Globus pallidus (tissue), 1 donor: ENCODE measurements around the gene NECAP2.
"Not testable (repeated sequence)": the region's sequence is repeated elsewhere in the genome, so short reads cannot be mapped to it uniquely, and the experiment has no call there.

Source experiments
- DNase-seq: peaks from one replicate; pipeline ENCODE4 v3.0.0-alpha.2; 2015; ENCODE audit warnings: low spot score

The NECAP2 gene

DNA sequence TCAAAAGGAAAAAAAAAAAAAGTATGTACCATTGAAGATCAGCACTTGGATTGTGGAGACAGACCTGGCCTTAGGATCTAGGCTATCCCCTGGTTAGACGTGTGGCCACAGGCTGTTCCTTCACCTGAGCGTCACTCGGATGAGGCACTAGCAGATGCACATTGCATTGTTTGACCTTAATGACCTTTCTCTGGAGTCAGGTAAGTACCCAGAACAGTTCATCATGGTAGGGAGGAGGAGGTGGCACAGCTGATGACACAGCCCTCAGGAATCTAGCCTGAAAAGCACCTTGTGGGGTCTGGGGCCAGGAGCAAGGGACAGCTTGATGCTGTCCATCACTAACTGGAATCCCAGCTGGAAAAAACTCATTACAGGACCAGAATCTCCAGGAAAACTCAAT is 21.2 kb downstream of the NECAP2 start:
- DNase-seq, result no peak

DNA sequence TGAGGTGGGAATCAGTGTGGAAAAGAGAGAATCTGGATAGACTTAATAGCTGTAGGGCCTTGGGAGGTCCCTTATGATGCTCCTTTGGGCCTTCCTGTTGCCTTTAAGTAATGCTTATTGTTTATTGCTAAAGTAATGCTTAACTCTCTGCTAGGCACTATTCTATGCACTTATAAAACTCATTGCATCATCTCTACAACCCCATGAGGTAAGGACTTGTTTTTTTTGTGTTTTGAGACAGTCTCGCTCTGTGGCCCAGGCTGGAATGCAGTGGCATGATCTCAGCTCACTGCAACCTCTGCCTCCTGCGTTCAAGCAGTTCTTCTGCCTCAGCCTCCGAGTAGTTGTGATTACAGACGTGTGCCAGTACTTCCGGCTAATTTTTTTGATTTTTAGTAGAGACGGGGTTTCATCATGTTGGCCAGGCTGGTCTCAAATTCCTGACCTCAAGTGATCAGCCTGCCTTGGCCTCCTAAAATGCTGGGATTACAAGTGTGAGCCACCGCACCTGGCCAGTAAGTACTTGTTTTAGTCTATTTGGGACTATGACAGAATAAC is 22.3 kb downstream of the NECAP2 start:
- no peak for DNase-seq

DNA sequence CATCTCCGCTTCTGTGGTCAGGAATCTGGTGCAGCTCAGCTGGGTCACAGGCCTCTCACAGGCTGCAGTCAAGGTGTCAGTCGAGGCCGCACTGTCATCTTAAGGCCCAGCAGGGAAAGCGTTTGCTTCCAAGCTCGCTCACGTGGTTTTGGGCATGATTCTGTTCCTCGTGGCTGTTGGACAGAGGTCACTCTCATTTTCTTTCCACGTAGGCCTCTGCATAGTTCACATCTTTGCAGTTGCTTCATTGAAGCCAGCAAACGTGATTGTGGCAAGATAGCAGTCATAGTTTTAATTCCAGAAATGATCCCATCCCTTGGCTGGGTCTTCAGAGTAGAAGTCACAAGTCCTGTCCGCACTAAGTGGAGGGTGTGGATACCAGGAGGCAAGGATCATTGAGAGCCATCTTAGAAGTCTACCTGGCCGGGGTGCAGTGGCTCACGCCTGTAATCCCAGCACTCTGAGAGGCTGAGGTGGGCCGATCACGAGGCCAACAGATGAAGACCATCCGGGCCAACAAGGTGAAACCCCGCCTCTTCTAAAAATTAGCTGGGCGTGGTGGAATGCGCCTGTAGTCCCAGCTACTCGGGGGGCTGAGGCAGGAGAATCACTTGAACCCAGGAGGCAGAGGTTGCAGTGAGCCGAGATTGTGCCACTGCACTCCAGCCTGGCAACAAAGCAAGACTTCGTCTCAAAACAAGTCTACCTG is 24.5 kb downstream of the NECAP2 start:
- no peak for DNase-seq

DNA sequence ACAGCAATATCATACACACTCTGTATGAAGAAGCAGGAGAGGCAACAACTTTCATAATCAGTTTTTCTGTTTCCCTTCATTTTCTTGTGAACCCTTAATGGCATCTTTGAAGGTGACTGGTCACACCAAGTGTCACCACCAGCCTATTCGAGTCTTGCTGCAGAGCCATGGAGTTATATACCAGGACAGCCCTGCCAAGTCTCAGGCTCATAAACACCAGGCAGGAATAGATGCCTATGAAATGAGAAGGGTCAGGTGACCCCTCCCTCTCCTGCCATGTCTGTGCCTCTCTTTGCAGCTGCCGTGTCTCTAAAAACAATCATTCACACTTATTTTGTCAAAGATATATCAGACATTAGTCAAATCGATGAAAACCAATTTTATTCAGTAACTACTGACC is 28.0 kb downstream of the NECAP2 start:
- no peak for DNase-seq

DNA sequence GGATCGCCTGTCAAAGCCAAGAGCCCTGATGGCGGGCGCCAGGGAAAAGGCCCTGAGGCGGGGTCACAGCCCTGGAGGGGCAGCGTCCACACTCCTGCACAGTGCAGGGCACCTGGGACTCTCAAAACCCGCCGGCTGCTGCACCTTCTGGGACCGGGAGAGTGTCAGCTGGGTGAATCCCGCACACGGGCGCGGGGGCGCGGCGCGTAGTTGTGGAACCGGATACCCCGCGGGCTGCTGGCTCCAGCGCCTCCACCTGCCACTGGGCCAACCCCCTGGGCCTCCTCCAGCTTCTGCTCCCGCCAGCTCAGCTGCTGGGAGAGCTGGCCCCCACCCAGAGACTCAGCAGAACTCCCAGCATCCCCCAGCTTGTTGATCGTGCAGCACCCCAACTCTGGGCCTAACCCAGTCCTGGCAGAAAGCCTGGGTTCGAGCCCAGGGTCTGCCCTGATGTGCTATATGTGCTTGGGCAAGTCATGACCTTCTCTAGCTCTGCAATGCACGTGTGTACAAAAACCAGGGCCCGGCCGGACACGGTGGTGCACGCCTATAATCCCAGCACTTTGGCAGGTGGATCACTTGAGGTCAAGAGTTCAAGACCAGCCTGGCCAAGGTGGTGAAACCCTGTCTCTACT is 33.8 kb downstream of the NECAP2 start:
- no peak for DNase-seq

DNA sequence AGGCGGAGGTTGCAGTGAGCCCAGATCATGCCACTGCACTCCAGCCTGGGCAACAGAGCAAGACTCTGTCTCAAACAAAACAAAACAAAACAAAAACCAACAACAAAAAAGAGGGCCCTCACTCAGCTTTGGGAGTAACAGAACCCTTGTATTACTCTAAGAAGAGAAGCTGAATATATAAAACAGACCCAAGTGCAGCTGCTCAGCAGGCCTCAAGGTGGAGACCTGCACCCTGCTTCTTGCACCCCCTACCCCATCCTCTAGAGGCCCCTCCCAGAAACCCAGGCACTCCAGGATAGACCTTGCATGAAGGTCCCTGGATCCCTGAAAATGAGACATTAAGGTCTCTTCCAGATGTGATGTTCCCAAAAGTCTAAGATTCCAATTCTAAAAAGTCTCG is 34.4 kb downstream of the NECAP2 start:
- DNase-seq, result not testable (repeated sequence)

DNA sequence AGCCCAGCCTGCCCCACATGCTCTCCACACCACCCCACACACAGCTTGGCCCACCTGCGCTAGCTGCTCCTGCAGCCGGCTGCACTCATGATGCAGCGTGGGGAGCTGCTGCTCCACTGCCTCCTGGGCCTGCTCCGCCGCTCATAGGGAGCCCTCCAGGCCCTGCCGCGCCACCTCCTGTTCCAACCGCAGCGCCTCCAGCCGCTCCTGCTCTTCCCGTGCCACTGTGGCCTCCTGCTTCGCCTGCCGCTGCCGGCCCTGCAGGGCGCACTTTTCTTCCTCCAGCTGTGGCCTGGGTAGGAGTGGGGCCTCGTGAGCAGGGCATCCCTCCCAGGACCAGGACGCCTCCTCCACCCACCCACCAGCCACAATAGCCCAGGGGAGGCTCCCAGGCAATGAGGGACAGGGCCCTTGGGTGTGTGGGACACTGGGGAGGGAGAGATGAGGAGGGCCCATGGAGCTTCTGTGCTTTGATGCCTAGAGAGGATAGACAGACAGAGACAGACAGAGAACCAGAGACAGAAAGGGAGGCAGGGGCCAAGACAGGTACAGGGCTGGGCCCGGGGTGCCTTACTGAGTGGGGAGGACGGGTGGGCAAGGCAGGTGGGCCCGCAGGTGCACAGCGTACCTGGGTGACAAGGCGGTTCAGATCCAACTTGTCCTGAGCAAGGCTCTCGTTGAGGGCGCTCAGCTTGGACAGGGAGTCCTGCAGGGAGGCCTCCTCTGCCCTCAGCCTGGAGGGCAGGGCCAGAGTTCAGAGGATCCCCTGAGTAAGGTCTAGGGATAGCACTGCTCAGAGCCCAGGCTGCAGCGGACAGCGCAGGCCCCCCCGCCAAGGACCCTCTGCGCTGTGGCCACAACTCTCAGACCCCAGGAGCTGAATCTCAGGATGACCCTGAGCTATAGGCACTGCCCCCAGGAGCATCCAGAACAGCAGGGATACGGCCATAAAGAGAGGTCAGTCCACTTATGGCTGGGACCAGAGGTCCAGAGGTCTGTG is 35.5 kb downstream of the NECAP2 start:
- not testable (repeated sequence) for DNase-seq

DNA sequence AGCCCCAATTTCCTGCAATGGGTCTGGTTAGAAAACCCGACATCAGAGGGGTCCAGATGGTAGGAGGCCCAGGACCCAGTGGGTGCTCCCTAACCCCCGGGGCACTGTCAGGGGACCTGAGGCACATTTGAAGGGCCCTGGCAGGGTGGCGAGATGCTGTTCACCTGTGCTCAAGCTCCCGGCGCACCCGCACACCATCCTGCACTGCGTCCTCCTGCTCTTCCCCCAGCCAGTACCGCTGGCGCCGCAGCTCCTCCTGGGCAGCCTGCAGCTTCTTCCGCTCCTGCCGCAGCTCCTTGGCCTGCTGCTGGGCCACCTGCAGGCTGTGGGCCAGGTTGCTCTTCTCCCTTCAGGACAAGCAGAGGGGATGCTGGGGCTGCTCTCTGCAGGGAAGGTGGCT is 37.6 kb downstream of the NECAP2 start:
- no peak for DNase-seq

DNA sequence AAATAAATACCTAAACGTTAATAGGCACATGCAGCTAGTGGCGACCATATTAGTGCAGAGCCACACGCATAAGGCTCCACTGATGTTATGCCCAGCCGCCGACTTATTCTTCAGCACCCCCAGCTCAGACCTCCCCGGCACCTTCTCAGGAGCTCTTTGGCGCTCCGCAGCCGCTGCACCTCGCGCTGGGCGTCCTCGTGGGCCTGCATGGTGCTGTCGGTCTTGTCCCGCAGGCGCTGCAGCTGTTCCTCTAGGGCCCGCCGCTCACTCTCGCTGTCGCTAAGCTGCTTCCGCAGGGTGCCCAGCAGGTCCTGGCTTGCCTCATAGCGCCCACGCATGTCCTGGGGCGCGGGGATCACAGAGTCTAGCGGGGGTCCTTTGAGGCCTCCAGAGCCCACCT is 42.6 kb downstream of the NECAP2 start:
- DNase-seq, result not testable (repeated sequence)

DNA sequence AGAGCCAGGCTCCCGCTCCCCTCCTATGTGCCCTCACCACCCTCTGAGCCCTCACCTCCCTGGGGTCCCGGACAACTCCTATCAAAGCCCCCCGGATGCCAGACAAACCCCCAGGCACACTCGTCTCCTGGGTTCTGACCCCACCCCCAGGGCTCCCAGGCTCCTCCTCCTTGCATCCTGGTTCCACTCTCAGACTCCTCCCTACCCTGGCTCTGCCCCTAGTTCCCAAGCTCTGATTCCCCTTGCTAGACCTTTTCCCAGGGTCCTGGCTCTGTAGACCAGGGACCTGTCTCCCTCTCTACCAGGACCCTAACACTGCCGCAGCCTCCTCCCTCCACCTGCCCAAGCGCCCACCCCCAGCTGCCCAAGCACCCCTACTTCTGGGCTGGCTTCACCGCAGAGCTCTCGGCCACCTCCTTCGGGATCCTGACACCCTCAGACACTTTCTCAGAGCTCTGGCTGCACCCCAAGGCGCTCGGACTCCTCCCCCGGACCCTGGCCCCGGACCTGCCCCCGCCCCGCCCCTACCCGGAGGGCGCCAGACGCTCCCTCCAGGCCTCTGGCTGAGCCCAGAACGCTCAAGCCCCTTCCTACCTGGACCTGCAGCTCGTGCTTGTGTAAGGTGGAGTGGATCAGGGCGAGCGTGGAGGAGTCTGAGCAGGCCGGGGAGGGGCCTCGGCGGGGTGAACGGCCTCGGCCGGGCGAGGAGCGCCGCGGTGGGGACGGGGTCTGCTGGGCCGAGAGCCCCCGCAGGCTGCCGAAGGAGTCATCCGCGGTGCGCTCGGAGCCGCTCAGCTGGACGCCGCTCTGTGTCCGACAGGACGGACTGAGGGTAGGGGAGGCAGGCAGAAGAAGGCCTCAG is 43.3 kb downstream of the NECAP2 start:
- DNase-seq, result not testable (repeated sequence)

DNA sequence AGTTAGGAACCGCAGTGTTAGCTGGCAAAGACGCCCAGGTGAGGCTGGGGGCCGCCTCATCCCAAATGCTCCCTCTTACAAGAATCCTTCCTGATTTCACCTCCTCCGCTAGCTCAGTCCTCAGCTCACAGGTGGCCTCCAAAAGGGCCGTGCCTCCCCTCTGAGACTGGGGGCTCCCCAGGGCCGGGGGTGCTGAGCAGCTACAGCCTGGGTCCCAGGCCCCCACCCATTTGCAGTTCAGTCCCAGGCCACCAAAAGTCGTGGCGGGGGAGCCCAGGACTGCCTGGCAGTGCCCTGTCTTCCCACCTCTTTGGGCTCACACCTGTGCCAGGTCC is 43.9 kb downstream of the NECAP2 start:
- no peak for DNase-seq

DNA sequence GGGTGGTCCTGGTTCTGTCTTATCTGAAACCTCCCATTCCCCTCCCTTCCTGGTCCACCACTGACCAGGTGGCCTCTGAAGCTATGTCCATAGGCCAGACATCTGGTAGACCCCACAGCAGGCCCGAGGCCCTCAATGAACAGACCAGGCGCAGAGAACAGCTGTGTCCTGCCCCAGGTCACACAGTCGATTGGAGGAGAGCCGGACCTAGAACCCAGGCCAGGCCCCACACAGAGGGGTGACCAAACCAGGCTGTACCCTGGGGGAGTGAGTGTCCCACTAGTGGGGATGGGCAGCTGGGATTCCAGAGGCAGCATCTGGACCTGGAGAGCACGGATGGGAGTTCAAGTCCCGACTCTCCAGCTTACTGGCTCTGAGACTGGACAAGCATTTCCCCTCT is 44.4 kb downstream of the NECAP2 start:
- DNase-seq, result no peak

DNA sequence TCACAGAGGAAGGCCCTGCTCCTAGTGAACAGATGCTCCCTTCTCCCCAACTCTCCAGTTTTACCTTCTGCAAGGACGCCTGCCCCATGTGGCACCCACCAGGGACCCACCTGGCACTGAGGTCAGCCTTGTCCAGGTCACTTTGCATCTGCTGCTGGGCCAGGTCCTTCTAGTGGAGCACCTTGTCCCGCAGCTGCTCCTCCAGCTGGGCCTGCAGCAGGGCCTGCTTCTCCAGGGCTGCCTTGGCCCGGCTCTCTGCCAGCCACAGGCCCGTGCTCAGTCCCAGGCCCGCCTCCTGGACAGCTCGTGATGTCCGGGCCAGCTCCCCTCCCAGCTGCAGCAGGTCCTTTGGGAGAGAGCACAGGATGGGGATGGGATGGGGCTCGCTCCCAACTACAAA is 45.8 kb downstream of the NECAP2 start:
- DNase-seq, result not testable (repeated sequence)

DNA sequence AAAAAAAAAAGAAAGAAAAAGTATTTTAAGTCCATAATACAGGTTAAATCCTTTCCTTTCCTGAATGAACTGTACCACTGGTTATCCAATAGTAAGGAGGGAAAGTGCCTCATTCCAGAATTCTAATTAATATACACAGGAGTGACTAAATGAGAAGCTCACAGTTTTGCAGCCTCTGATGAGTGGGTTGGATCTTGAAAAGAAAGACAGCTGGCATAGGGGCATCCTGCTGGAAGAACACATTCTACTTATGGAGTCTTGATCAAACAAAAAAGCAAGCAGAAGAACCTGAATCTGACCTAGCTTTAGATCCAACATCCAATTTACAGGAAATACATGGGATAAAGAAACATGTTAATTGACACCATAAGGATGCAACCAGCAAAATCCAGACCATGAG is 46.5 kb downstream of the NECAP2 start:
- not testable (repeated sequence) for DNase-seq

DNA sequence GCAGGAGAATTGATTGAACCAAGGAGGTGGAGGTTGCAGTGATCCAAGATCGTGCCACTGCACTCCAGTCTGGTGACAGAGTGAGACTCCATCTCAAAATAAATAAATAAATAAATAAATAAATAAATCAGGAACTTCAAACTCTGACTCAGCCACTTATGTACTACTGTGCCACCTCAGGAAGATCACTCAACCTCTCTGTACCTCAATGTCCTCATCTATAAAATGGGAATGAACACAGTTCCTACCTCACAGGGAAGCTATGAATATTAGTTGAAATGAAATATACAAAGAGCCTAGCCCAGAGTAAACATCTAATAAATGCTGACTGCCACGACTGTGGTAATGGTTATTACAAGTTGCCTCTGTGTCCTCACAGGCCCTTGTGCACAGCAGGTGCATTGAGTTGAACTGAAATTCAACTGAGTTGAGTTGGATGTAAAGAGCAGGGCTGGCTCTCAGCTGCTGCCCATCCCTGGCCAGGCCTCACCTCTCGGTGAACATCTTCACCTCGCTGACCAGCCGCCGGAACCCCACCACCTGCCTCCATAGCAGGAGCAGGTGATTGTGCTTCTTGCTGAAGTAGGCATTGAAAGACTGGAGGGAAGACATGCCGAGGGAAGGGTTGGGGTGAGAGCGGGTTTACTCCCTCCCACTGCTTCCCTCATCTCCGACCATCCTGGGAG is 48.8 kb downstream of the NECAP2 start:
- not testable (repeated sequence) for DNase-seq

DNA sequence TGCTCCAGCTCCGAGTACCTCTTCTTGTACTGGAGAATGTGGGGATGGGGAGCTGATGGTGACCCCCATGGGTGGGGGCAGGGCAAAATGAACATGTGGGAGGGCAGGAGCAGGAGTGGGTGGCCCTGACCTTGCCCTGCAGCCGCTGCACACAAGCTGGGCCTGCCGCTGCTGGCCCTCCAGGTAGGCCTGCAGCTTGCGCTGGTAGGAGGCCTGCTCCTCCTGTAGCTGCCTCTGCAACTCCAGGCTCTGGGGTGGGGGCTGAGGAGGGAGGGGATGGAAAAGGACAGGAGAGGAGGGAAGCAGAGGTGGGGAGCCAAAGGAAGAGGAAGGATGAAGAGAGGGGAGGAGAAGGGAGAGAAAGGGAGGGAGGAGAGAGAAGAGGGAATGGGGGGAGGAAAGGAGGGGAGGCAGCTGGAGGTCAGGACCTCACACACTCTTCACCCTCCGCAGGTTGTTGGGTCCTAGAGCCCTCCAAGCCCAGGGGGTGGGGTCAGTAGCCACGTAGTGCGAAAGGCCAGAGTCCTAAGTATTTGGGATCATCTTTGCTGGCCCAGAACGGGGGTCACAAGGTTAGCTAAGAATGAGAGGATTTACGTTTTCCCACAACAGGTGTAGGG is 50.6 kb downstream of the NECAP2 start:
- DNase-seq, result no peak

DNA sequence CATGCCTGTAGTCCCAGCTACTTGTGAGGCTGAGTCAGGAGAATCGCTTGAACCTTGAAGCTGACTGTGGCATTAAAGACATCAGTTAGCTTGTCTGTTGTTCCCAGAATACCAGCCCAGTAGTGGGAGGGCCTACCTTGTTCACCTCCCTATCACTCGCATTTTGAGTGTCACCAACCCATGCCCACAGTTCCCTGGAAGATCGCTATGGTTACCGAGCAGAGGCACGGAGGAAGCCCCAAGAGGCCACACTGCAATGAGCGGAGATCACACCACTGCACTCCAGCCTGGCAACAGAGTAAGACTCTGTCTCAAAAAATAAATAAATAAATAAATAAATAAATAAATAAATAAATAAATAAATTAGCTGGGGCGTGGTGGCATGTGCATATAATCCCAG is 52.4 kb downstream of the NECAP2 start:
- not testable (repeated sequence) for DNase-seq

DNA sequence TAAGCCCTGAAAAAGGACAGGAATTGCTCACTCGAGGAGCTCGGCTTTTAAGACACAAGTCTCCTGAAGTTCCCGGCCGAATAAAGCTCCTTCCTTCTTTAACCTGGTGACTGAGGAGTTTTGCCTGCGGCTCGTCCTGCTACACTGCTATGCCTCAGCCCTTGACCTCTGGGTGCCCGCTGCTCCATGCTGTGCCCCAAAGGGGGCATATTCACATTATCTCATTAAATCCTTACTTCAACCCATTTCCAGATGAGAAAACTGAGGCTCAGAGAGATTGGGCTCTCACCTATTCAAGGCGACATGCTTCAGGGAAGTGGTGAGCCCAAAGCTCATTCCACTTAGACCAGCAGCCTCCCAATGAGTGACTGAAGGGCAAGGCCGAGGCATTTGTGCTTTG is 53.2 kb downstream of the NECAP2 start:
- DNase-seq, result not testable (repeated sequence)

DNA sequence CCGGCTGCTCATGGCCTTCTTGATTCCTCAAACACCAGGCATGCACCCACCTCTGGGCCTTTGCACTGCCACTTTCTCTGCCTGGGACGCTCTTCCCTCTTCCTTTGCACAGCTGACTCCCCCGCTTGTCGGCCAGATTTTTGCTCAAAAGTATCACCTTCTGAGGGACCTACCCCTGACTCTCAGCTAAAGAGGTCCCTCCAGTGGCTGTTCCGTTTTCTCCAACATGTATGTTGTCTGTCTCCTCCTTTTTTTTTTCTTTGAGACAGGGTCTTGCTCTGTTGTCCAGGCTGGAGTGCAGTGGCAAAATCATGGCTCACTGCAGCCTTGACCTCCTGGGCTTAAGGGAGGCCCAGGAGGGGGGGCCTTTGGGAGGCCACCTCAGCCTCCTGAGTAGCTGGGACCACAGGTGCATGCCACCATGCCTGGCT is 57.0 kb downstream of the NECAP2 start:
- DNase-seq, result not testable (repeated sequence)

DNA sequence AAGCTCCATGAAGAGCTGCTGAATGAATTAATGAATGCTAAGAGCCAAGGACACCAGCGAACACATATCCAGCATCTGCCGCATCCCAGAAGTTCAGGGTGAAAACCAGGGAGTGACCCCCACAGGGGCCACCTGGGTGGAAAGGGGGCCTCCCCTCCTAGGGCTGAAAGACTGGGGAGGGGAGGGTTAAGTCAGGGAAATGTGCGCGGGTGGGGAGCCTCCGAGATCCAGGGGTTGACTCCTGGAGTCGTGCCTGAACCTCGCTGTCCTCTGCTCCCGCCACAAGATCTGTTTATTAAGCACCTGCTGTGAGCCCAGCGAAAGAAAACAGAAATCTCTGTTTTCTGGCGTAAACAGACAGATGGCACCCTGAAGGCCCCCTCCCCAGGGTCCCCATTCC is 57.5 kb downstream of the NECAP2 start:
- not testable (repeated sequence) for DNase-seq
